Type B pancreatic cell (in vitro differentiated cells): ENCODE data around the gene TMEM116. TPM values are rescaled to one million over a fixed set of nuclear protein-coding genes. Genes with fewer than 3 reads are reported as not detected.

ENCODE experiments used
- DNase-seq: peaks from one replicate; pipeline ENCODE4 v3.0.0; 2021; ENCODE audit warnings: mixed read lengths; ENCODE audit not compliant: unreplicated experiment; ENCODE audit errors: extremely low spot score
- H3K27ac Mint-ChIP-seq: 2 replicates; pipeline ENCODE4 v1.8.0; 2021; ENCODE audit warnings: mild to moderate bottlenecking, mixed read lengths
- H3K27me3 Mint-ChIP-seq: 2 replicates; pipeline ENCODE4 v1.8.0; 2021; ENCODE audit warnings: mixed read lengths
- H3K36me3 Mint-ChIP-seq: 2 replicates; pipeline ENCODE4 v1.8.0; 2021; ENCODE audit warnings: mixed read lengths
- H3K4me1 Mint-ChIP-seq: one replicate; pipeline ENCODE4 v1.8.0; 2021; ENCODE audit warnings: mixed read lengths; ENCODE audit not compliant: unreplicated experiment
- H3K4me3 Mint-ChIP-seq: 2 replicates; pipeline ENCODE4 v1.8.0; 2021; ENCODE audit warnings: mild to moderate bottlenecking, mixed read lengths
- H3K9me3 Mint-ChIP-seq: 2 replicates; pipeline ENCODE4 v1.8.0; 2021; ENCODE audit warnings: mixed read lengths
- CTCF ChIP-seq: fragments of 200-600 bp; sonication (generic); conservative IDR thresholded peaks from 2 replicates; pipeline ENCODE4 v1.5.0; 2021; ENCODE audit warnings: antibody characterized with exemption, mild to moderate bottlenecking
- microRNA-seq: library from miRNA; unstranded; fragments of <30 nt; microRNA quantifications from one replicate; pipeline ENCODE4, GENCODE V29; 2020
- total RNA-seq: library from RNA; stranded (reverse); gene quantifications from 2 replicates; pipeline ENCODE4 v1.2.1, GENCODE V29; 2021; ENCODE audit warnings: low replicate concordance

Gene TMEM116
- total RNA-seq, 1 donor from 2014 or later = 18.0 TPM

DNA sequence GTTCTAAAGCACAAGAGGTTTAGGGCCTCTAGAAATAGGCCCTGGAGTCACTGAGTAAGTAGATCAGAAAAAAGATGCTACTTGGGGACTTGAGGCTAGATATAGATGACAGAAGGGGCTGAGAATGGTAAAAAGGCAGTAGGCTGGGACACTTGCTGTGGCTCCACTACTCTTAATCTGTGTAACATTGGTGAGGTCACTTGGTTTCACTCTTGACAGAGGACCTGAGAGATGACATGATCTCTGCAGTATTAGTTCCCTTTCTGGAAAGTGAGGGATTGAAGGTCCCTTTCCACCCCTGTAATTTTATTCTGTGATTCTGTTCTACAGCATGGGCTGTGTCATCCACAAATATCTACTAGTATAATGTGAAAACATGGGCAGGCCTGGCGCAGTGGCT, 131.2 kb downstream of the TMEM116 start:
- no peaks in the 10 kb centered on the region for H3K4me1 Mint-ChIP-seq
- H3K4me3 Mint-ChIP-seq = no peak overlapping the region
- H3K27me3 Mint-ChIP-seq = no peaks in the 10 kb centered on the region
- H3K9me3 Mint-ChIP-seq = no peaks in the 10 kb centered on the region
- DNase-seq = no peak
- TF ChIP-seq CTCF = no peak
- H3K27ac Mint-ChIP-seq = no peak overlapping the region
- H3K36me3 Mint-ChIP-seq = peaks cover 34% of the 10 kb centered on the region

Small RNA genes within 50 kb of the gene (microRNA-seq; reads per million reads assigned to microRNA genes)
- gene MIR3657 = not detected

Other genes with a start within 250 kb of the TMEM116 start
- 29.0 and 59.5 TPM in 2 replicates for gene ALDH2, start 246.2 kb downstream of the TMEM116 start, total RNA-seq
- gene MAPKAPK5, start 170.9 kb downstream of the TMEM116 start, total RNA-seq = 54.1 and 61.4 TPM in 2 replicates
- 141 and 177 TPM in 2 replicates for gene ERP29, start 261 bp upstream of the TMEM116 start, total RNA-seq
- 25.7 and 35.9 TPM in 2 replicates for gene NAA25, start 95.6 kb upstream of the TMEM116 start, total RNA-seq
- 38.3 and 40.4 TPM in 2 replicates for gene TRAFD1, start 112.4 kb upstream of the TMEM116 start, total RNA-seq